Mesothelial cell of epicardium (in vitro differentiated cells): ENCODE measurements around the gene AQP6. TPM values are rescaled to one million over a fixed set of nuclear protein-coding genes. Genes with fewer than 3 reads are reported as not detected.

Experiments used
- DNase-seq, 2 experiments: peaks; one replicate each; pipeline ENCODE4 v3.0.0; 2021; ENCODE audit warnings: low spot score in 2 of 2; ENCODE audit not compliant: unreplicated experiment in 2 of 2
- H3K27ac Mint-ChIP-seq: 2 replicates; pipeline ENCODE4 v1.8.0; 2021; ENCODE audit warnings: mixed read lengths
- H3K27me3 Mint-ChIP-seq: 2 replicates; pipeline ENCODE4 v1.8.0; 2021; ENCODE audit warnings: low read depth, mixed read lengths
- H3K36me3 Mint-ChIP-seq: 2 replicates; pipeline ENCODE4 v1.8.0; 2021; ENCODE audit warnings: mixed read lengths
- H3K4me1 Mint-ChIP-seq: 2 replicates; pipeline ENCODE4 v1.8.0; 2021; ENCODE audit warnings: mixed read lengths
- H3K4me3 Mint-ChIP-seq: 2 replicates; pipeline ENCODE4 v1.8.0; 2021; ENCODE audit warnings: mild to moderate bottlenecking, moderate library complexity, mixed read lengths
- H3K9me3 Mint-ChIP-seq: 2 replicates; pipeline ENCODE4 v1.8.0; 2021; ENCODE audit warnings: mixed read lengths
- CTCF ChIP-seq: fragments of 200-600 bp; sonication (generic); IDR thresholded peaks from one replicate; pipeline ENCODE4 v1.5.0; 2021; ENCODE audit warnings: antibody characterized with exemption; ENCODE audit not compliant: unreplicated experiment
- total RNA-seq: library from RNA; stranded (reverse); gene quantifications from 3 replicates; pipeline ENCODE4 v1.2.1, GENCODE V29; 2021

The AQP6 gene
- total RNA-seq, 1 donor from 2014 or later = 0.16 TPM

- DNase-seq = no peak
- no peaks in the 10 kb centered on the region for H3K27me3 Mint-ChIP-seq
- H3K9me3 Mint-ChIP-seq = no peaks in the 10 kb centered on the region
- no peak for TF ChIP-seq CTCF
- peaks cover 9% of the 10 kb centered on the region for H3K4me1 Mint-ChIP-seq
- peaks cover 8% of the 10 kb centered on the region for H3K36me3 Mint-ChIP-seq
- H3K4me3 Mint-ChIP-seq = no peak overlapping the region
- H3K27ac Mint-ChIP-seq = no peak overlapping the region
Measured at GRCh38 chr12:50005175-50005574, 32.4 kb downstream of the AQP6 start.

GRCh38 chr12:50006280-50006679 lies 33.5 kb downstream of the AQP6 start:
- no peak overlapping the region for H3K4me3 Mint-ChIP-seq
- peaks cover 9% of the 10 kb centered on the region for H3K4me1 Mint-ChIP-seq
- H3K36me3 Mint-ChIP-seq = peaks cover 3% of the 10 kb centered on the region
- H3K27me3 Mint-ChIP-seq = no peaks in the 10 kb centered on the region
- TF ChIP-seq CTCF = no peak
- no peak for DNase-seq
- no peak overlapping the region for H3K27ac Mint-ChIP-seq
- H3K9me3 Mint-ChIP-seq = no peaks in the 10 kb centered on the region

- TF ChIP-seq CTCF = no peak
- no peak overlapping the region for H3K4me3 Mint-ChIP-seq
- H3K27ac Mint-ChIP-seq = no peak overlapping the region
- DNase-seq = no peak
- no peaks in the 10 kb centered on the region for H3K9me3 Mint-ChIP-seq
- peaks cover 9% of the 10 kb centered on the region for H3K4me1 Mint-ChIP-seq
- peaks cover 2% of the 10 kb centered on the region for H3K36me3 Mint-ChIP-seq
- H3K27me3 Mint-ChIP-seq = no peaks in the 10 kb centered on the region
Measured at GRCh38 chr12:50006754-50007442, 34.2 kb downstream of the AQP6 start.

GRCh38 chr12:50013361-50014147 lies 40.8 kb downstream of the AQP6 start:
- Mint-ChIP-seq H3K36me3 (peaks cover 4% of the 10 kb centered on the region), H3K4me3 (no peak overlapping the region), H3K27ac (no peak overlapping the region), H3K4me1 (peaks cover 14% of the 10 kb centered on the region), H3K27me3 (no peaks in the 10 kb centered on the region), H3K9me3 (no peaks in the 10 kb centered on the region)
- DNase-seq = no peak
- TF ChIP-seq CTCF = no peak

GRCh38 chr12:50014342-50014741 lies 41.6 kb downstream of the AQP6 start:
- Mint-ChIP-seq H3K27me3 (no peaks in the 10 kb centered on the region), H3K4me3 (no peak overlapping the region), H3K36me3 (peaks cover 4% of the 10 kb centered on the region), H3K4me1 (peaks cover 17% of the 10 kb centered on the region), H3K27ac (no peak overlapping the region), H3K9me3 (no peaks in the 10 kb centered on the region)
- no peak for DNase-seq
- no peak for TF ChIP-seq CTCF
